GM19455 (cell line): ENCODE results near the gene CD300LD.
"Not testable (repeated sequence)": the region's sequence is repeated elsewhere in the genome, so short reads cannot be mapped to it uniquely, and the experiment has no call there.

Source experiments
- ATAC-seq: cut with Tn5 transposase; IDR thresholded peaks from one replicate; pipeline ENCODE4 v1.9.1; 2021; ENCODE audit not compliant: unreplicated experiment

The CD300LD gene

GRCh38 chr17:74573635-74574034 lies 18.4 kb downstream of the CD300LD start:
- not testable (repeated sequence) for ATAC-seq

- ATAC-seq, result no peak
Measured at GRCh38 chr17:74573169-74573568, 18.9 kb downstream of the CD300LD start.

GRCh38 chr17:74571621-74572270 lies 20.3 kb downstream of the CD300LD start:
- ATAC-seq, result no peak

GRCh38 chr17:74569020-74570003 lies 22.8 kb downstream of the CD300LD start:
- ATAC-seq, result no peak

- ATAC-seq, result no peak
Measured at GRCh38 chr17:74568106-74568873, 23.8 kb downstream of the CD300LD start.

- ATAC-seq, result no peak
Measured at GRCh38 chr17:74567397-74567796, 24.7 kb downstream of the CD300LD start, which contains the start of gene CD300H. Gene CD300H, minus strand, starts transcription at chr17:74567509.

- no peak for ATAC-seq
Measured at GRCh38 chr17:74566132-74566753, 25.8 kb downstream of the CD300LD start.

- no peak for ATAC-seq
Measured at GRCh38 chr17:74565126-74565525, 27.0 kb downstream of the CD300LD start.

GRCh38 chr17:74563358-74563757 lies 28.7 kb downstream of the CD300LD start:
- ATAC-seq, result no peak

GRCh38 chr17:74561586-74561985 lies 30.5 kb downstream of the CD300LD start:
- ATAC-seq, result no peak

GRCh38 chr17:74558882-74559519 lies 33.1 kb downstream of the CD300LD start:
- ATAC-seq, result no peak

GRCh38 chr17:74558402-74558801 lies 33.7 kb downstream of the CD300LD start:
- ATAC-seq, result not testable (repeated sequence)

- ATAC-seq, result no peak
Measured at GRCh38 chr17:74555427-74555940, 36.6 kb downstream of the CD300LD start.

GRCh38 chr17:74554909-74555308 lies 37.2 kb downstream of the CD300LD start:
- ATAC-seq, result no peak

GRCh38 chr17:74552037-74552436 lies 40.0 kb downstream of the CD300LD start:
- no peak for ATAC-seq

- no peak for ATAC-seq
Measured at GRCh38 chr17:74550602-74551001, 41.5 kb downstream of the CD300LD start.

GRCh38 chr17:74549343-74549742 lies 42.7 kb downstream of the CD300LD start:
- no peak for ATAC-seq

- no peak for ATAC-seq
Measured at GRCh38 chr17:74547736-74548135, 44.3 kb downstream of the CD300LD start.

- no peak for ATAC-seq
Measured at GRCh38 chr17:74547264-74547663, 44.8 kb downstream of the CD300LD start.

- no peak for ATAC-seq
Measured at GRCh38 chr17:74546586-74546985, 45.5 kb downstream of the CD300LD start.
